ENCODE measurements around the gene SOX30. TPM values are rescaled to one million over a fixed set of nuclear protein-coding genes. Genes with fewer than 3 reads are reported as not detected.

Gene SOX30
- total RNA-seq, 1 experiment from 2014 or later = not detected

DNA sequence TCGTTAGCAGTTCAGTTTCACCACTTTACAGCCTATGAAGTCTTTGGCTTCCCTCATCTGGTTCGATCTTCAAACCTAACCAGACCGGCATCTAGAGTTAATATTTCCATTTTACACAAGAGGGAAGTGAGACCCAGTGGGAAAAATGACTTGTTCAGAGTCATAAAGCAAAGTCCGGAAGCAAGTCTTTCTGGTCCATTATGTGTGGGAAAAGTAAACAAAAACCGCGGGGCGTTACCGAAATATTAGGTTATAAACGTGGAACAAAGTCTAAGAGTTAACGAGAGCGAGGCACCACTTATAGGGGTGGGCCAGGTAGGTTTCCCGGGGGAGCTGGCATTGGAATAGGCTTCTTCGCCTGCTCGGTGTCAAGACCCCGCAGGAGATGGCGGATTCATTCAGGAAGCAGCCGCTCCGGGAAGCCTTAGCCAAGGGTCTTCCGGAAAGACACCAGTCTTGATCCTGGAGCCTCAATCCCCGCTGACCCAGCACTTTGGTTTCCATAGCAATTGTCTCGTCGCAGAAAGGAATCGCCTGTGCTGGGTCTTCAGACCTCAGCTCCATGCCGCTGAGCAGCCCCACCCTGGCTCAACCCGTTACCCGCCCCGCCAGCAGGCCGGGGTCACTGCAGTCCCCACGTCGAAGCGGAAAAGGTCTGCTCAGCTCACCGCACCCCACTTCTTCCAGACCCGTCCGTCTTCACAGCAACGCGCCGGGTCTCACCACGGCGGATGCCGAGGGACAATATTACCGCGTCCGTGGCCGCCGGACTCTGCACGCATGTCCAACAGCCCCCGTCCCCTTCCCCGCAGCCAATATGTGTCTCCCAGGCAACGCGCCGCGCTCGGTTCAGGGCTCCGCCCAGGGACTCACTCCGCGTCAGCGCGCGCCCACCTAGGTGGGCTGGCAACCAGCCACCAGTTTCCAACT is 18.7 kb upstream of the SOX30 start, which contains the start of gene C5orf52:
C5orf52 (plus strand) TSS at position 872 of the 930 bp plus-strand sequence. CDS start 82 bp downstream, outside the sequence.
- Histone ChIP-seq H3K4me2 (ENCODE audit: low read depth, low read length, poor library complexity, severe bottlenecking) (no peak within 1 kb of the TSS), H4K20me1 (ENCODE audit: insufficient read depth, low read depth, low read length) (no peaks in the 10 kb centered on the region), H3K9ac (ENCODE audit: low read length) (no peak within 1 kb of the TSS), H3K27me3 (ENCODE audit: low read length) (no peaks in the 10 kb centered on the region), H3K4me3 (ENCODE audit: low read length) (no peak within 1 kb of the TSS), H3K27ac (ENCODE audit: low read length) (no peak within 1 kb of the TSS), H3K4me1 (ENCODE audit: low read length) (no peaks in the 10 kb centered on the region), H3K79me2 (ENCODE audit: low read length) (no peaks in the 10 kb centered on the region), H3K36me3 (ENCODE audit: insufficient read depth, low read length) (no peaks in the 10 kb centered on the region), H3K9me3 (ENCODE audit: low read length) (no peaks in the 10 kb centered on the region), H2AFZ (ENCODE audit: low read length) (no peak within 1 kb of the TSS), H3K9me2 (replicated peaks; ENCODE audit: insufficient read depth, low read length) (no peaks in the 10 kb centered on the region)
- DNase-seq = no peak

DNA sequence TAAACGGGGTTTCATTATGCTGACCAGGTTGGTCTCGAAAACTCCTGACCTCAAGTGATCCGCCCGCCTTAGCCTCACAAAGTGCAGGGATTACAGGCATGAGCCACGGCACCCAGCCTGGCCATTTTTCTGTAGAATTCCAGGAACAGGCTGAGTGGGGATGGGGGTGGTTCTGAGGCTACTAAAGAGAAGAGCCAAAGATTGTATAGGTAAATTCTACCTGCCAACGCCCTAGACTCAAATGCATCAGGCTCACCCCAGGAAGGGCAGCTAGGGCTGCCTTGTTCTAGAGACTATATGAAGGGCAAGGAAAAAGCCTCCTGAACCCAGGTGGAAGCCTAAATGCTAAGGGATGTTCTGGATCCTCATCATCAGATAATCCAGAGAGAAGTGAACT is 17.5 kb upstream of the SOX30 start:
- no peak for DNase-seq
- Histone ChIP-seq H3K4me2 (ENCODE audit: low read depth, low read length, poor library complexity, severe bottlenecking) (no peak overlapping the region), H3K9me2 (replicated peaks; ENCODE audit: insufficient read depth, low read length) (no peaks in the 10 kb centered on the region)

GRCh38 chr5:157668356-157668755 is 16.1 kb upstream of the SOX30 start:
- Histone ChIP-seq H3K27me3 (ENCODE audit: low read length) (no peaks in the 10 kb centered on the region), H3K27ac (ENCODE audit: low read length) (no peak overlapping the region), H2AFZ (ENCODE audit: low read length) (no peak overlapping the region), H3K4me2 (ENCODE audit: low read depth, low read length, poor library complexity, severe bottlenecking) (no peak overlapping the region), H3K36me3 (ENCODE audit: insufficient read depth, low read length) (no peaks in the 10 kb centered on the region), H4K20me1 (ENCODE audit: insufficient read depth, low read depth, low read length) (no peaks in the 10 kb centered on the region), H3K79me2 (ENCODE audit: low read length) (no peaks in the 10 kb centered on the region), H3K4me1 (ENCODE audit: low read length) (no peaks in the 10 kb centered on the region), H3K9me2 (replicated peaks; ENCODE audit: insufficient read depth, low read length) (no peaks in the 10 kb centered on the region), H3K4me3 (ENCODE audit: low read length) (no peak overlapping the region), H3K9me3 (ENCODE audit: low read length) (no peaks in the 10 kb centered on the region), H3K9ac (ENCODE audit: low read length) (no peak overlapping the region)
- DNase-seq = no peak

More for the DNA sequence above, 17.5 kb upstream of the SOX30 start:
- Histone ChIP-seq H3K4me3 (ENCODE audit: low read length) (no peak overlapping the region), H4K20me1 (ENCODE audit: insufficient read depth, low read depth, low read length) (no peaks in the 10 kb centered on the region), H2AFZ (ENCODE audit: low read length) (no peak overlapping the region), H3K27ac (ENCODE audit: low read length) (no peak overlapping the region), H3K9me3 (ENCODE audit: low read length) (no peaks in the 10 kb centered on the region), H3K9ac (ENCODE audit: low read length) (no peak overlapping the region), H3K27me3 (ENCODE audit: low read length) (no peaks in the 10 kb centered on the region), H3K4me1 (ENCODE audit: low read length) (no peaks in the 10 kb centered on the region), H3K79me2 (ENCODE audit: low read length) (no peaks in the 10 kb centered on the region), H3K36me3 (ENCODE audit: insufficient read depth, low read length) (no peaks in the 10 kb centered on the region)

DNA sequence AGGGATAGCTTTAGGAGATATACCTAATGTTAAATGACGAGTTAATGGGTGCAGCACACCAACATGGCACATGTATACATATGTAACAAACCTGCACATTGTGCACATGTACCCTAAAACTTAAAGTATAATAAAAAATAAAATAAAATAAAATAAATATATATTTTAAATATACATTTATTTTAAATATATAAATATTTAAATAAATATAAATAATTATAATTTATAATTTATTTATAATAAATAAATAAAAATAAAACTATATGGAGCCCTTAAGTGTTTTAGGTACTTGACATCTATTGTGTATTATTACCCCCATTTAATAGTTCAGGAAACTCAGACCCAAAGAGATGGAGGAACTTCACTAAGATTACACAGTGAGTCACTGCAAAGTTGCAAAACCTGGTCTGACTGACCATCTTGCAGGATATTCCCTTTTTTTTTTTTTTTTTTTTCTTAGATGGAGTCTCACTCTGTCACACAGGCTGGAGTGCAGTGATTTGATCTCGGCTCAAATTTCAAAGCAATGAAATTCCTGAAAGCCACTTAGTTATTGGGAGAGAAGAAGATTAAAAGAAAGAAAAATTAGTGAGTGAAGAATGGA is 13.3 kb upstream of the SOX30 start:
- Histone ChIP-seq H3K4me2 (ENCODE audit: low read depth, low read length, poor library complexity, severe bottlenecking) (no peak overlapping the region), H2AFZ (ENCODE audit: low read length) (no peak overlapping the region), H3K9me3 (ENCODE audit: low read length) (no peaks in the 10 kb centered on the region), H4K20me1 (ENCODE audit: insufficient read depth, low read depth, low read length) (no peaks in the 10 kb centered on the region), H3K4me1 (ENCODE audit: low read length) (no peaks in the 10 kb centered on the region), H3K9ac (ENCODE audit: low read length) (no peak overlapping the region), H3K27me3 (ENCODE audit: low read length) (no peaks in the 10 kb centered on the region), H3K27ac (ENCODE audit: low read length) (no peak overlapping the region), H3K4me3 (ENCODE audit: low read length) (no peak overlapping the region), H3K79me2 (ENCODE audit: low read length) (no peaks in the 10 kb centered on the region), H3K9me2 (replicated peaks; ENCODE audit: insufficient read depth, low read length) (no peaks in the 10 kb centered on the region), H3K36me3 (ENCODE audit: insufficient read depth, low read length) (no peaks in the 10 kb centered on the region)
- no peak for DNase-seq

DNA sequence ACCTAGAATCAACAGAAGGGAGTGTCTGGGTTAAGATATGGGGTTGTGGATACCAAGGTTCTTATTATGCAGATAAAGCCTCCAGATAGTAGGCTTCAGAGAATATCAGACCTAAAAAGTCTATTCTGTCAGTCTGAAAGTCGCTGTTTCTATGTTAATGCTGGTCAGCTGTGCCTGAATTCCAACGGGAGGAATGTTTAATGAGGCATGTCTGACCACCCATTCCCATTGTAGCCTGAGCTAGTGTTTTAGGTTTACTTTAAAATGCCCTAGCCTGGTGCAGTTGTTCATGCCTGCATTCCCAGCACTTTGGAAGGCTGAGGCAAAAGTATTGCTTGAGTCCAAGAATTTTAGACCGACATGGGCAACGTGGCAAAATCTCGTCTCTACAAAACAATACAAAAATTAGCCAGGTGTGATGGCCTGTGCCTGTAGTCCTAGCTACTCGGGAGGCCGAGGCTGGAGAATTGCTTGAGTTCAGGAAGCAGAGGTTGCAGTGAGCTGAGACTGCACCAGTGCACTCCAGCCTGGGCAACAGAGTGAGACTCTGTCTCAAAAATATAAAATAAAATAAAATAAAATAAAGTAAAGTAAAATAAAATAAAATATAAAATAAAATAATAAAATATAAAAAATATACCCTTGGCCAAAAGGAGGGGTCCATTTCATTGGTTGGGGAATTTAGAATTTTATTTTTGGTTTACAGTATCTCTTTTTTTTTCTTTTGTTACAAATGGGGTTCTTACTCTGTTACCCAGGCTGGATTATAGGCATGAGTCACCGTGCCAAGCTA is 7.8 kb upstream of the SOX30 start:
- DNase-seq = no peak
- H3K9me3 ChIP-seq (ENCODE audit: low read length) = peaks cover 2% of the 10 kb centered on the region; the same call in 1 of the 2 replicates
- H3K36me3 ChIP-seq (ENCODE audit: insufficient read depth, low read length) = no peaks in the 10 kb centered on the region
- H3K4me2 ChIP-seq (ENCODE audit: low read depth, low read length, poor library complexity, severe bottlenecking) = no peak overlapping the region
- no peak overlapping the region for H3K9ac ChIP-seq (ENCODE audit: low read length)
- no peaks in the 10 kb centered on the region for H3K27me3 ChIP-seq (ENCODE audit: low read length)
- no peaks in the 10 kb centered on the region for H3K79me2 ChIP-seq (ENCODE audit: low read length)
- H4K20me1 ChIP-seq (ENCODE audit: insufficient read depth, low read depth, low read length) = no peaks in the 10 kb centered on the region
- H3K27ac ChIP-seq (ENCODE audit: low read length) = no peak overlapping the region
- H3K9me2 ChIP-seq (replicated peaks; ENCODE audit: insufficient read depth, low read length) = no peaks in the 10 kb centered on the region
- no peaks in the 10 kb centered on the region for H3K4me1 ChIP-seq (ENCODE audit: low read length)
- no peak overlapping the region for H2AFZ ChIP-seq (ENCODE audit: low read length)
- H3K4me3 ChIP-seq (ENCODE audit: low read length) = no peak overlapping the region

DNA sequence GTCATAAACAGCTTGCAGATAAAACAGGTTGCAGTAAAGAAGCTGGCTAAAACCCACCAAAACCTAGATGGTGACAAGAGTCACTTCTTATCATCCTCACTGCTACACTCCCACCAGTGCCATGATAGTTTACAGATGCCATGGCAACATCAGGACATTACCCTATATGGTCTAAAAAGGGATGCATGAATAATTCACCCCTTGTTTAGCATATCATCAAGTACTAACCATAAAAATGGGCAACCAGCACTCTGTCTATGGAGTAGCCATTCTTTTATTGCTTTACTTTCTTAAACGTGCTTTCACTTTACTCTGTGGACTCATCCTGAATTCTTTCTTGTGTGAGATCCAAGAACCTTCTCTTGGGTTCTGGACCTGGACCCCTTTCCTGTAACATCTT is 6.7 kb upstream of the SOX30 start:
- Histone ChIP-seq H3K36me3 (ENCODE audit: insufficient read depth, low read length) (no peaks in the 10 kb centered on the region), H3K9ac (ENCODE audit: low read length) (no peak overlapping the region), H3K9me2 (replicated peaks; ENCODE audit: insufficient read depth, low read length) (no peaks in the 10 kb centered on the region), H3K9me3 (ENCODE audit: low read length) (peaks cover 2% of the 10 kb centered on the region; the same call in 1 of the 2 replicates), H2AFZ (ENCODE audit: low read length) (no peak overlapping the region), H3K27ac (ENCODE audit: low read length) (no peak overlapping the region), H3K4me1 (ENCODE audit: low read length) (no peaks in the 10 kb centered on the region), H3K4me2 (ENCODE audit: low read depth, low read length, poor library complexity, severe bottlenecking) (no peak overlapping the region), H4K20me1 (ENCODE audit: insufficient read depth, low read depth, low read length) (no peaks in the 10 kb centered on the region), H3K4me3 (ENCODE audit: low read length) (no peak overlapping the region), H3K79me2 (ENCODE audit: low read length) (no peaks in the 10 kb centered on the region), H3K27me3 (ENCODE audit: low read length) (no peaks in the 10 kb centered on the region)
- DNase-seq = no peak

- no peaks in the 10 kb centered on the region for H4K20me1 ChIP-seq (ENCODE audit: insufficient read depth, low read depth, low read length)
- no peak for DNase-seq
Observed at GRCh38 chr5:157657516-157657915, 5.3 kb upstream of the SOX30 start.

More at GRCh38 chr5:157657516-157657915, 5.3 kb upstream of the SOX30 start:
- H3K4me1 ChIP-seq (ENCODE audit: low read length) = no peaks in the 10 kb centered on the region
- no peaks in the 10 kb centered on the region for H3K9me2 ChIP-seq (replicated peaks; ENCODE audit: insufficient read depth, low read length)
- no peak overlapping the region for H3K4me2 ChIP-seq (ENCODE audit: low read depth, low read length, poor library complexity, severe bottlenecking)
- H3K27me3 ChIP-seq (ENCODE audit: low read length) = no peaks in the 10 kb centered on the region; the same call in 1 of the 2 replicates
- H3K36me3 ChIP-seq (ENCODE audit: insufficient read depth, low read length) = no peaks in the 10 kb centered on the region
- H3K4me3 ChIP-seq (ENCODE audit: low read length) = no peak overlapping the region
- no peak overlapping the region for H3K9ac ChIP-seq (ENCODE audit: low read length)
- peaks cover 2% of the 10 kb centered on the region; the same call in 1 of the 2 replicates for H3K9me3 ChIP-seq (ENCODE audit: low read length)
- no peak overlapping the region for H3K27ac ChIP-seq (ENCODE audit: low read length)
- H2AFZ ChIP-seq (ENCODE audit: low read length) = no peak overlapping the region
- no peaks in the 10 kb centered on the region for H3K79me2 ChIP-seq (ENCODE audit: low read length)
